Endothelial cell of umbilical vein (primary cell): Measurements from ENCODE around the gene PRDM1. TPM values are rescaled to one million over a fixed set of nuclear protein-coding genes. Genes with fewer than 3 reads are reported as not detected.

Experiments
- BruUV-seq: library from RNA; stranded (reverse); fragments of 400-500 nt; replicated peaks from 2 replicates; lab custom pipeline; 2021; lab: Mats Ljungman, UMichigan
- CTCF ChIA-PET: fragments of 300-600, 350-600 bp; sonication (Branson Sonifier 250); formaldehyde crosslinking; loops from one replicate; lab custom pipeline; 2021; ENCODE audit warnings: antibody characterized with exemption, inconsistent platforms; lab: Charles Lee
- POLR2A ChIA-PET: fragments of 300-600, 350-600 bp; sonication (Branson Sonifier 250); formaldehyde crosslinking; loops from one replicate; lab custom pipeline; 2021; ENCODE audit warnings: antibody characterized with exemption, inconsistent platforms; lab: Charles Lee
- DNase-seq: peaks from one replicate; pipeline ENCODE4 v3.0.0-alpha.2; 2011; ENCODE audit warnings: low read depth, low spot score
- FAIRE-seq: peaks from 2 replicates; lab custom pipeline; 2011; peaks lifted over from hg19 to GRCh38; lab: Jason Lieb, UNC
- H2AFZ ChIP-seq: 2 replicates; pipeline ENCODE4 v1.6.0; 2012; ENCODE audit warnings: low read depth, low read length, control low read depth, inconsistent platforms
- H3K27ac ChIP-seq: 2 replicates; pipeline ENCODE4 v1.5.1; 2011; ENCODE audit warnings: low read depth, mild to moderate bottlenecking, control low read depth, low read length, moderate library complexity; ENCODE audit not compliant: insufficient read depth
- H3K27me3 ChIP-seq, 2 experiments: 2 replicates each; pipeline versions ENCODE4 v1.6.0 to v1.6.1; 2011; ENCODE audit warnings: low read length in 2 of 2, mixed read lengths in 1 of 2; ENCODE audit not compliant: control insufficient read depth in 2 of 2, insufficient read depth in 2 of 2
- H3K36me3 ChIP-seq, 2 experiments: 2 replicates in 1 of 2; 3 replicates in 1 of 2; pipeline ENCODE4 v1.5.1; 2011; ENCODE audit warnings: low read length in 2 of 2, mild to moderate bottlenecking in 1 of 2, moderate library complexity in 1 of 2; ENCODE audit not compliant: control insufficient read depth in 2 of 2, insufficient read depth in 2 of 2; ENCODE audit errors: extremely low read depth in 1 of 2
- H3K4me1 ChIP-seq: 3 replicates; pipeline ENCODE4 v1.5.1; 2011; ENCODE audit warnings: mild to moderate bottlenecking, low read length; ENCODE audit not compliant: control insufficient read depth, insufficient read depth; ENCODE audit errors: extremely low read depth
- H3K4me2 ChIP-seq: 2 replicates; pipeline ENCODE4 v1.6.1; 2011; ENCODE audit warnings: low read length, control low read depth, mixed read lengths; ENCODE audit not compliant: insufficient read depth
- H3K4me3 ChIP-seq, 3 experiments: fragments of 200-600 bp in 1 of 3; sonication (generic), shearing (Covaris generic) in 1 of 3; replicated peaks in 1 of 3; 2 replicates each; pipeline ENCODE4 v1.5.1; 2011 to 2016; ENCODE audit warnings: control low read depth in 3 of 3, low read length in 3 of 3, mild to moderate bottlenecking in 2 of 3, inconsistent platforms in 1 of 3, low read depth in 1 of 3, moderate library complexity in 1 of 3; ENCODE audit not compliant: insufficient read depth in 1 of 3
- H3K79me2 ChIP-seq: 2 replicates; pipeline ENCODE4 v1.6.0; 2012; ENCODE audit warnings: low read length, inconsistent platforms; ENCODE audit not compliant: control insufficient read depth, insufficient read depth
- H3K9ac ChIP-seq: replicated peaks from 2 replicates; pipeline ENCODE3; 2011; ENCODE audit warnings: low read length, control low read depth; ENCODE audit not compliant: insufficient read depth; ENCODE audit errors: extremely low read depth
- H3K9me1 ChIP-seq: replicated peaks from 3 replicates; pipeline ENCODE4 v1.6.0; 2011; ENCODE audit warnings: mild to moderate bottlenecking, low read length; ENCODE audit not compliant: control insufficient read depth, insufficient read depth; ENCODE audit errors: extremely low read depth
- H3K9me3 ChIP-seq: replicated peaks from 2 replicates; pipeline ENCODE4 v1.5.1; 2012; ENCODE audit warnings: low read length, inconsistent platforms; ENCODE audit not compliant: control insufficient read depth, insufficient read depth
- H4K20me1 ChIP-seq: replicated peaks from 2 replicates; pipeline ENCODE3; 2011; ENCODE audit warnings: mild to moderate bottlenecking, low read length; ENCODE audit not compliant: control insufficient read depth, insufficient read depth; ENCODE audit errors: extremely low read depth
- CTCF ChIP-seq, 2 donors: IDR thresholded peaks; 1 replicate in 1 of 2; 2 replicates in 1 of 2; pipeline ENCODE4 v1.5.1; 2011; ENCODE audit warnings: low read length in 2 of 2, mild to moderate bottlenecking in 2 of 2, moderate library complexity in 2 of 2, control low read depth in 1 of 2, inconsistent platforms in 1 of 2, low read depth in 1 of 2; ENCODE audit not compliant: insufficient read depth in 1 of 2; ENCODE audit errors: extremely low read depth in 1 of 2
- EZH2 ChIP-seq: IDR thresholded peaks from 2 replicates; pipeline ENCODE4 v1.6.1; 2012; ENCODE audit warnings: borderline replicate concordance, low read depth, mild to moderate bottlenecking, moderate library complexity, low read length, inconsistent platforms; ENCODE audit not compliant: severe bottlenecking
- FOS ChIP-seq: IDR thresholded peaks from 2 replicates; pipeline ENCODE4 v1.6.1; 2011; ENCODE audit warnings: mild to moderate bottlenecking, low read length, moderate library complexity, borderline replicate concordance; ENCODE audit not compliant: insufficient read depth
- GATA2 ChIP-seq: IDR thresholded peaks from 2 replicates; pipeline ENCODE4 v1.7.0; 2011; ENCODE audit warnings: low read depth, mild to moderate bottlenecking, moderate library complexity, mixed read lengths, low read length; ENCODE audit not compliant: insufficient read length, insufficient read depth
- JUN ChIP-seq: IDR thresholded peaks from 2 replicates; pipeline ENCODE4 v1.6.1; 2011; ENCODE audit warnings: borderline replicate concordance, low read depth; ENCODE audit not compliant: insufficient read length, insufficient read depth
- MAX ChIP-seq: IDR thresholded peaks from 2 replicates; pipeline ENCODE4 v1.6.1; 2011; ENCODE audit not compliant: insufficient read depth, insufficient read length
- MYC ChIP-seq: IDR thresholded peaks from one replicate; pipeline ENCODE4 v1.6.1; 2011; ENCODE audit warnings: mild to moderate bottlenecking, low read depth, low read length
- POLR2A ChIP-seq: IDR thresholded peaks from 2 replicates; pipeline ENCODE4 v1.6.1; 2012; ENCODE audit warnings: low read depth, mild to moderate bottlenecking, control low read depth, low read length
- POLR2AphosphoS5 ChIP-seq: IDR thresholded peaks from 2 replicates; pipeline ENCODE4 v1.6.1; 2012; ENCODE audit warnings: low read depth, mild to moderate bottlenecking, control low read depth, low read length, moderate library complexity; ENCODE audit not compliant: insufficient read depth
- dilution Hi-C: fragments of 300-500 bp; cut with MboI; formaldehyde crosslinking; loops from one replicate; pipeline ENCODE4 v1.15.0; 2019; ENCODE audit warnings: low sequenced_read_pairs; ENCODE audit not compliant: extremely low pct_ligation_motif_present
- intact Hi-C: fragments of 100-400 bp; cut with micrococcal nuclease; formaldehyde crosslinking; loops from one replicate; pipeline ENCODE4 v1.10.0; 2022
- polyA plus RNA-seq, 4 experiments: library from polyadenylated mRNA; depleted of rRNA in 3 of 4; stranded (reverse) in 3 of 4; unstranded in 1 of 4; fragments of >200 nt; gene quantifications; 2 replicates each; pipeline versions ENCODE4 v1.2.1 to v1.2.3, GENCODE V29; 2011 to 2012; ENCODE audit warnings: missing spikeins in 1 of 4
- total RNA-seq: library from RNA; stranded (reverse); gene quantifications from 2 replicates; pipeline ENCODE4 v1.2.3, GENCODE V29; 2021

Gene PRDM1
- total and polyA plus RNA-seq, 2 donors (not counting 3 experiments of a cell fraction or from before 2014, with no cell fraction given): 0.36 to 2.7 TPM

GRCh38 chr6:106046854-106047200 is 39.3 kb upstream of the PRDM1 start:
- CTCF ChIA-PET: interaction anchor here (0.7 kb wide), 1 partner anchor 615 kb away, joined by 3 read pairs; no protein-coding TSS in a partner anchor
- dilution Hi-C loops: no loop called here
- no peak for FAIRE-seq

More at GRCh38 chr6:106046854-106047200, 39.3 kb upstream of the PRDM1 start:
- no peaks in the 10 kb centered on the region for H4K20me1 ChIP-seq
- H3K27ac ChIP-seq: no peak overlapping the region
- no peaks in the 10 kb centered on the region for H3K36me3 ChIP-seq
- H3K4me3 ChIP-seq: no peak overlapping the region
- DNase-seq: no peak
- BruUV-seq: no TSS peak
- no peaks in the 10 kb centered on the region for H3K79me2 ChIP-seq
- intact Hi-C loops: no loop called here
- no peak for TF ChIP-seq GATA2
- no peak for TF ChIP-seq EZH2
- TF ChIP-seq JUN: no peak
- TF ChIP-seq FOS: no peak
- TF ChIP-seq MAX: no peak
- no peak for TF ChIP-seq MYC
- TF ChIP-seq POLR2AphosphoS5: no peak
- TF ChIP-seq POLR2A: no peak
- no peak for TF ChIP-seq CTCF (IDR thresholded peaks at IDR 0.05; ENCODE audit: extremely low read depth in 1 of 2, insufficient read depth in 1 of 2, low read depth in 1 of 2, low read length in 2 of 2)
- no peak overlapping the region for H3K4me2 ChIP-seq
- no peak overlapping the region for H3K9ac ChIP-seq
- POLR2A ChIA-PET: no interaction called here
- H3K9me3 ChIP-seq: no peaks in the 10 kb centered on the region
- H3K9me1 ChIP-seq: no peaks in the 10 kb centered on the region
- no peak overlapping the region for H2AFZ ChIP-seq
- H3K4me1 ChIP-seq: no peaks in the 10 kb centered on the region
- H3K27me3 ChIP-seq: peaks cover 0 to 9% of the 10 kb centered on the region in 2 experiments
